GM20431 (cell line): ENCODE results near the gene MSGN1.
"Not testable (repeated sequence)": the region's sequence is repeated elsewhere in the genome, so short reads cannot be mapped to it uniquely, and the experiment has no call there.

Experiments used
- in situ Hi-C: fragments of 300-500 bp; cut with MseI, MboI; formaldehyde crosslinking; loops from one replicate; pipeline ENCODE4 v1.15.0; 2020; ENCODE audit warnings: low sequenced_read_pairs; ENCODE audit not compliant: unreplicated experiment

MSGN1 gene

DNA sequence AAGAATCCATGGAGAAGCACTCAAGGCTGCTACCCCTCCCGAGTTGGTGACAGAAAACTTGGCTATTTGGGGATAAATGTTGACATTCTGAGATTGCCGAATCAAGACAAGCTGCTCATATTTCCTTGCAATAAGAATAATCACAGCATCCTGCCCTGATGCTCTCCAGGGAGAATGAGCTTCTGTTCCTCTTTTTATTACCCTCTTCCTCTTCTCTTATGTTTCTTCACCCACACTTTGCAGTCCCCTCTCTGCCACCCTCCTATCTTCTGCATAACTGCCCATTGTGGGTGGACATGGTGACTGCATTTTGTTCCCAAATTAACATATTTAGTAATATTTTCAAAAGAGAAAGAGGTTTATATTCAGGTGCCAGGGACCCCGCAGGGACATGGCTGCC, 11.9 kb upstream of the MSGN1 start:
- in situ Hi-C loops: no loop called here

DNA sequence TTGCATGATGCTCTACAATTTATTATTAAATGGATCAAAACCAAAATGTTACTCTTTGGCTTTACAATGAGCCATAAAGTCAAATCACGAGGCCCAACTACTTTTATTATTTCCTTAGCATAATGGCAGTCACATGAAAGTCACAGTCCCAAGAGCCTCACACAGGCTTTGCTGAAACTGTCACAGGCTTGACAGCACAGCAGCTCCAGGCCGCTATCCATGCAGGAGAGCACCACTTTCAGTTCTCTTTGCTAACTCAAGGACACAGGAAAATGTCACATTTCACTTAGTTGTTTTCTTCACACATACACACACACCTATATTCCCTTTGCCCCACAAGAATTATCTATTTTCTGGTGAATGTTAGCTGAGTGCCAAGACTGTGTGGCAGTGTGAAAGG, 11.1 kb upstream of the MSGN1 start:
- in situ Hi-C loops: no loop called here

DNA sequence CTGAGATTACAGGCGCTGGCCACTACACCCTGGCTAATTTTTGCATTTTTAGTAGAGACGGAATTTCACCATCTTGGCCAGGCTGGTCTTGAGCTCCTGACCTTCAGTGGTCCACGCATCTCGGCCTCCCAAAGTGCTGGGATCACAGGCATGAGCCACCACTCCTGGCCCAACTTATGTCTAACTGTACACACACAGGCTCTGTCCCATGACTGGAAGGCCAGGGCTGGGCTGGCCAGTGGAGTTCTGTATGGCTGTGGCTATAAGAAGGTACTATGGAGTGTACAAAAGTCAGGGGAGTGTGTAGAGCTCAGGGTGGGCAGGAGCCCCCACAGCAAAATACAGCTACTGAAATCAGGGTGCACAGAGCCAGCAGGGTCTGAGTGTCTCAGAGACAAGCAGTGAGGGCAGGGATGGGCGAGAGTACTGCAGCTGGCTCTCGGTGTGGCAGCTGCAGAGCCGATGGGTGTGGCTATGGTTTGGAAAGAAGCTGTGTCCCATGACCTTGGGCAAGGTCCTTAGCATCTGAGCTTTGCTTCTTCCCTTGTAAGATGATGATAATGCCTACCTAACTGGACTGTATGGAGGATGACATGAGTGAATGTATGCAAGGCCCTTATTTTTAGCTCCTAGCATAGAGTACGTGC, 10.4 kb upstream of the MSGN1 start:
- in situ Hi-C loops: no loop called here

DNA sequence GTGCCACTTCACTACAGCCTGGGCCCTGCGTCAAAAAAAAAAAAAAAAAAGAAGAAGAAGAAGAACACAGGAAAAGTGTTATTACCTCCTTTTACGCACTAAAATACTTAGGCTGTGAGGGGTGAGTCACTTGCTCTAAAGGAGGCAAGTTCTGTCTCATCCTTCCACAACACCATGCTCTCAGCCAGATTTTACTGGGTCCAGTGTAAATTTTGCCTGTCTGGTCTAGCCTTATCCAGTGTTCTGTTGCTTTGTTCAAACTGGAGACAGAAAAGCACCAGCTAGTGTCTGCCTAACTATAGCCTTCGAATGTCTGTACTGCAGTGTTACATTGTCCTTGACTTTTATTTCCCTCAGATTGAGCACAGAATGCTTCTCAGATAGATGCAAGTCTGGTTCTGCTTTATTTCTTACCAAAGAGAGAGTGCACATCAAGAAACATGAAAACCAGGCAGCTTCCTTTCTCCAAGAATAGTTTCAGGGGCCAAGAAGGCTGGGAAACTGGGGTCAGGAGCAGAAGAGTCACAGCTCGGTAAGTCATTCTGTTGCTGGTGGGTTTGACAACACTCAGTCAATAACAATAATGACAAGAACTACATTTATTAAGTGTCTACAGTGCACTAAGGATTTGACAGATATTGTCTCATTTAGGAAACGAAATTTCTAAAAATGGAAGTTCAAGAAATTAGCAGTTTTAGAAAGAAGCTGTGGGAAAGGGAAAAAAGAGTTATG, 3.1 kb upstream of the MSGN1 start:
- in situ Hi-C loops: no loop called here

DNA sequence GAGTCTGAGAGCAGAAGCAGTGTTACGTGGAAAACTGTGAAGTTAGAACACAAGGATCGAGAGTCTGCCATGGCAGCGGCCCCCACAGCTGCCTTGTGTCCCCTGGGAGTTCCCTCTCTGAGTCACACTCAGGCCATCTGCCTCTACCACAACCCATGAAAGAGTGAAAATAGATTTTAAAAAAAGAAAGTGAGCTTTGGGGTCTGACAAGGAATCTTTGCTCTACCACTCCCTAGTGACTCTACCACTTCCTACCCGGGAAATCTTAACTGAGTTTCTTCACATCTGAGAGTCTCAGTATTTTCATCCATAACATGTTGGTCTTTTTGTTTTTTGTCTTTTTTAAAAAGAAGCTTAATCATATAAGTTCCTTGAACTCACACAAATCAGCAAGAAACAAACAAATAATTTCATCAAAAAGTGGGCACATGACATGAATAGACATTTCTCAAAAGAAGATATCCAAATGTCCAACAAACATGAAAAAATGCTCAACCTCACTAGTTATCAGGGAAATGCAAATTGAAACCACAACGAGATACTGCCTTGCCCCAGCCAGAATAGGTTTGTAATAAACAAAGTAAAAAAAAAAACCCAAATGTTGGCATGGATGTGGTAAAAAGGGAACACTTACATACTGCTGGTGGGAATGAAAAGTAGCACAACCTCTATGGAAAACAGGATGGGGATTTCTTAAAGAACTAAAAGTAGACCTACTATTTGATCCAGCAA, 2.4 kb upstream of the MSGN1 start:
- in situ Hi-C loops: no loop called here

DNA sequence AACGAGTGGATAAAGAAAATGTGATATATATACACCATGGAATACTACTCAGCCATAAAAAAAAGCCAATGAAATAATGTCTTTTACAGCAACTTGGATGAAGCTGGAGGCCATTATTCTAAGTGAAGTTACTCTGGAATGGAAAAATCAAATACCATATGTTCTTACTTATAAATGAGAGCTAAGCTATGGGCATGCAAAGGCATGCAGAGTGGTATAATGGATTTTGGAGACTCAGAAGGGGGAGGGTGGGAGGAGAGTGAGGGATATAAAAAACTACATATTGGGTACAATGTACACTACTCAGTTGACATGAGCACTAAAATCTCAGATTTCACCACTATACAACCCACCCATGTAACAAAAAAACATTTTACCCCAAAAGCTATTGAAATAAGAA, 1.7 kb upstream of the MSGN1 start:
- in situ Hi-C loops: no loop called here

DNA sequence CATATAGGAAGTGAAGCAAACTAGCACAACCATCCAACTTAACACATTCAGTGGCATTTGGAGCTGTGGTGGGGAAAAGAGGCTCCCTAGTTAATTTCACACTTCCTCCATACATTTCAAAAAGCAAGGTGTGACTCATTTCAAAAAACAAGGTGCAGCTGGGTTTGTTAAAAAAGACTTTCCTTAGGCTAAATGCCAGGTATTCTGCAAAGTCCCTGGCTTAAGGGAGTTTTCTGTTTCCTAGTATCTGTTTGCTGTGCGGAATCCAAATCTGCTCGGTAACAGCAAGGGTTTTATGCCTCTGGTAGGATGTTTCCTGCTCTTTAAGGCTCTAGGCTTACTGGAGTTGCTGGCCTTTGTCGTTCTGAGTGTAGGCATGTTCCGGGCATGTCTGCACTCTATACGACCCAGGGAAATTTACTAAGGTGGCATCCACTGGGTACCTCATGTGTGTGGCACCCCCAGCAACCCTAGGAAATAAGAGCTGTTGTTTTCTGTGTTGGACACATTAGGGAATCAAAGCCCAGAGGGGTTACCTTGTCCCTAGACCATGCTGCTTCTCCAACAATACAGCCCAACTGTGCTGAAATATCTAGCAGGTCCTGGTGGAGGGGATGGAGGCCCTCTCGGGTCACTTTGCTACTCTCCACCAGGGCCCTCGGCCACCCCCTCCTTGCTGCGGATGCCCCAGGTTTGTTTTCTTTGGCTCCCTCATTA, 634 bp upstream of the MSGN1 start:
- in situ Hi-C loops: no loop called here

DNA sequence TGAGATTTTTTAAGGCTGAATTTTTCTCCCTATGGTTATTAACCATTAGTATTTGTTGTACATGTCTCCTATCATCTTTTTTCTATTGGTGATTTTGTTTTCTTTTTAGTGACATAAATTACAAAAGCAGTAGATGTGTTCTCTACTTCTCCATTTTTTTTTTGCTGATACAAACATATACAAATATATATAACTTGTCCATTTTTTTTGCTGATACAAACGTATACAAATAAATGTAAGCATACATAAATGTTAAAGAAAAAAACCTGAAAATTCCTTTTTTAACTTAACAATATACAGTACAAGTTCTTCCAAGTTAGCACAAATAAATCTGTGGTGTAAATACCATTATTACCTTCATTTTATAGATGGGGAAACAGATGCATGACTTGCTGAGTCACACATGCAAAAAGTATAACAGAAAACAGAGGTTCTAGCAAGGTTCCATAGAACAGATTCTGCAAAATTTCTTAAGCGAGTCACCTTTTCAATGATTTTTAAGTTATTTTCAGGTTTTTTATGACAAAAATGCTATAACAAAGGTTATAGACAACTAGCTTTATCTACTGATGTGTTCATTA, 2.1 kb downstream of the MSGN1 start:
- in situ Hi-C loops: no loop called here

DNA sequence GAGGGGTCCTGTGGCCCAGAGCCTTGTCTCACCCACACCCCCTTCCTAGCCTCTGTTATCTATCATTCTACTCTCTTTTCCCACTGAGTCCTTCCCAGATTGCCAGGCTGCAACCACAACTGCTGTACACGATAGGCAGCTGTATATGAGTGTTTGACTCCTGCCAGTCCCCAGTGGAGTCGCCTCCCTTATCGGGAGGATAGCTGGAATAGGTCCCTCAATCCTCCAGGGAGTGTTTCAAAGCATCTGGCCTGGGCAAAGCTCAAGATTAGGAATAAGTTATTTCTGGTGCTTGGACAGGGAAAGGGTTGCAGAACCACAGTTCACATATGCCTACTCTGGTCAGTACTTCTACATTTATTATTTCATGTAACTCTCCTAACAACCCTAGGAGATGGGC, 4.8 kb downstream of the MSGN1 start:
- in situ Hi-C loops: no loop called here

DNA sequence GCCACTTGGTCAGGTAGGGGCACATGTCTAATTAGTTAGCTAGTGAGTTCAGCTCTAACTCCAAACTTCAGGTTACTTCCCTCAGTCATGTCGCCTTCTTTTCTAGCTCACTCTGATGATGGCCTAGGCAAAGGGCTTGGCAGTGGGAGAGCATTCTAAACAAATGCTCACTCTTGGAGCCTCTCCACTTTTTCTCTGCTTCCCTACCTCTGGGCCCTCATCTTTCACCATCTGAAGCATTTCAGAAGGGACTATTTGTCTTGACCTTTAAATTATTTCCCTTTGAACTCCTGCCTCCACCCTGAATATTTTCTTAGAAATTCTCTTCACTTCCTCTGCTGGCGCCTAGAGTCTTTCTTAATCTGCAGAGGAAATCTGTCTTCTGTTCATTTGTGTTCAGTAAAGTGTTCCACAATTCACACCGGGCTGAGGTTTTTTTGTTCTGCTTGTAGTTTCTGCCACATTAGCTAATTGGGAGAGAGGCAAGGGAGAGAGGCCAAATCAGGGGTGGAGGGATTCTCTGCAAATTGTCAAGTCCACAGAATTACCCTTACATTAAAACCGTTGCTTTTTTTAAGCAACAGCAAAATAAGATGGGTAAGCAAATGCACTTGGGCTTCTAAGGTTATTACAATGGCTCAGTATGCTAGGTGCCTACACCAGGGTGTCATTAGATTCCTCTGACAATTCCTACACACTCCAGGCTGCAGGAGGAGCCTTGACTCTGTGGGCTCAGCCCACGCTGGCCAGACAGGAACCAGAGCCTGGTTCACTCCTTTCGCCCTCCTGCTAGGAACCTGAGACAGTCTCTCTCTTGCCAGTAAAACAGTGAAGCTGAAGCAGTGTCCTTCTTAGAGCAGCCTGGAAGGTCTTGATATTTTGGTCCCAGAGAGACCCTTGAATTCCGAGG, 5.5 kb downstream of the MSGN1 start:
- in situ Hi-C loops: no loop called here

DNA sequence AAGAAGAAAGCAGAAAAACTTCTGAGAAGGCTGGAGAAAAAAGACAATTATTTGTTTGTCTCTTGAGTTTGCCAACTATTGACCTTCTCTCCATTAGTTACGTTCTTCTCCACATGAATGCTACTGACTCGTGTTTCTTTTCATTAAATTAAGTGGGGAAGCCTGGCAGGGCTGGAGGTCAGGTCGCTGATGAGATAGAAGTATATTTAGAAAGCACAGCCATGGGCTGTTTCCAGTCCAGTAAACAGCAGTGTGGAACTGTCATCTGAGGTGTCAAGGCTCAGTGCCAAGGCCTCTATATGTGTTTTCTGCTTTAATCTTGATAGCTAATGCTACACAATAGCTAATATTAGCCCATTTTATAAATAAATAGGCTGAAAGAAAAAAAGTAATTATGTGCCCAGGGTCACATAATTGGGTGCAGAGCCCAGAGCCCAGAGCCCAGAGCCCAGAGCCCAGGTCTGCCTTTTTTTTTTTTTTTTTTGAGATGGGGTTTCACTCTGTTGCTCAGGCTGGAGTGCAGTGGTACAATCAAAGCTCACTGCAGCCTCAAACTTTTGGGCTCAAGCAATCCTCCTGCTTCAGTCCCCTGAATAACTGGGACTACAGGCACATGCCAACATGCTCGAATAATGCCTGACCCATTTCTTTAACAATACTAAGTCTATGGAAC, 6.3 kb downstream of the MSGN1 start:
- in situ Hi-C loops: no loop called here

DNA sequence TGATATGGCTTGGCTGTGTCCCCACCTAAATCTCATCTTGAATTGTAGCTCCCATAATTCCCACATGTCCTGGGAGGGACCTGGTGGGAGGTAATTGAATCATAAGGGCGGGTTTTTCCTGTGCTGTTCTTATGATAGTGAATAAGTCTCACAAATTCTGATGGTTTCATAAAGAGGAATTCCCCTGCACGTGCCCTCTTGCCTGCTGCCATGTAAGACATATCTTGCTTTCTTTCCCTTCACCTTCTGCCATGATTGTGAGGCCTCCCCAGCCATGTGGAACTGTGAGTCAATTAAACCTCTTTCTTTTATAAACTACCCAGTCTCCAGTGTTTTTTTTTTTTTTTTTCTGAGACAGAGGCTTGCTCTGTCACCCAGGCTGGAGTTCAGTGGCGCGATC, 7.4 kb downstream of the MSGN1 start:
- in situ Hi-C loops: not testable (repeated sequence)

DNA sequence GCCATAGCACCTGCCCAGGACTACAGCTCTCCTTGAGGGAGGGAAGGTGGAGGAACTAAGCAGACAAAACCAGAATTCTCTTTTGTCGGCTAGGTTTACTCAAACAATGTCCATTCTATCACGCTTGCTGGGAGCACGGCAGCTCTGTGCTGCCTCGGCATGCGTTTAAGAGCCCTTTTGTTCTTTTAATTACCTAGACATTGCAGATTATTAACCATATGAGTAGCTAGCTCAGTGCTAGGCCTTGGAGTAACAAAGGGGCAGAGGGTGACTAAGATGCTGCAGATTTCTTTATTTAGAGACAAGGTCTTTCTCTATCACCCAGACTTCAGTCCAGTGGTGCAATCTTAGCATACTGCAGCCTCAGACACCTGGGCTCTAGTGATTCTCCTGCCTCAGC, 11.1 kb downstream of the MSGN1 start:
- in situ Hi-C loops: loop anchor here (25.0 kb wide), 1 partner anchor 115 kb away; no protein-coding TSS in a partner anchor

DNA sequence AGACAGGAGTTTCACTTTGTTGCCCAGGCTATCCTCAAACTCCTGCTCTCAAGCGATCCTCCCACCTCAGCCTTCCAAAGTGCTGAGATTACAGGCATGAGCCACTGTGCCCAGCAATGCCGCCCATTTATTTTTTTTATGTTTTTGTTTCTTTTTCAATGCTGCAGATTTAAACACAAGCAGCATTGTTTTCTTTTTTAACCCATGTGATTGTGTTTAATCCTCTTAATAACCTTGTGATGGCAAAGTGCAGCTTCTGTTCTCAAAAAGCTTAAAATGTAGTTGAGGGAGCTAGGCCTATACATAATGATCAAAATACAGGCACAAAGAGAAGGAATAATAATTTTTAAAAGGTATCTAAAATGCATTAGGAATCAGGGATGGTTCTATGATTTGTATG, 11.5 kb downstream of the MSGN1 start:
- in situ Hi-C loops: loop anchor here (25.0 kb wide), 1 partner anchor 115 kb away; no protein-coding TSS in a partner anchor

DNA sequence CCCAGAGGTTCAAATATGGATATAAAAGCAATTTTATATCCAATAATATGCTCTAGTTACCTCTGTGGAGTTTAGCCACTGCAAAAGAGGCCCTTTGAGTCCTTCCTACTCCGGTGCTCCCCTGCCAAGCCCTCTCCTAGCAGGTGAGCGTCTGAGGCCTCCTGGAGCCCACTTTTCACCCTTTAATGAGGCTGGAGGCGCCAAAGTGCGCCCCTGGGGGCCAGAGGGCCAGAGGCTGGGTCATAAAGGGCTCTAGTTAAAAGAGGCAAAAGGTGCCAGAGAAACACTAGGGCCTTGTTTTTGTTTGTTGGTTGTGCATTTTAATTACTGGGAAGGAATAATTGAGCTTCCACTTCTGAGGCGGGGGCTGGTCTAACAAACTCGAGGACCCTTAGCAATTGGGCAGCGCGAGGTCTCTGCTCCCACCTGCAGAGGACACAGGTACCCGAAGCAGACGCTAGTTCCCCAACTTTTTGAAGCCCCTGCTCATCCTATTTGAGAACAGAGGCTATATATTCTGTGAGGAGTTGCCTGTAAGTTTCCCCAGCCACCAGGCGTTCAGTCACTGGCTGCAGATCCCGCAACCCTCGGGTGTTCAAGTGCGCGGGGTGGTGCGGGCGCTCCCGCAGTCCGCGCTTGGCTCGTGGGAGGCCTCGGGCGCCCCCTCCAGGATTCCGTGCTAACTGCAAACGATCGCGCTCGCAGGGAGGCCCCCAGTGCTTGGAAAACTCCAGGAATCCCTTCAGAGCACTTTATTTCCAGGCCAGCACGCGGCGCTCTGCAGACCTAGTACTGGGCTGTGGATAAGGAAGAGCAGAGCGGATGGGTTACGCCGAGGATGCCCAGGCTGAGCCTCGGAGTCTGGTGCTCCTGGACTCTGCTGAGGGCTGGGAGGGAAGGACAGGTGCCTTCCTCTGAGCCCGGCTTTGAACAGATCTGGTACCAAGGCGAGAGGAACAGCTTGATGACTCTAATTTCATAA, 14.1 kb downstream of the MSGN1 start:
- in situ Hi-C loops: loop anchor here (25.0 kb wide), 1 partner anchor 118 kb away; no protein-coding TSS in a partner anchor

DNA sequence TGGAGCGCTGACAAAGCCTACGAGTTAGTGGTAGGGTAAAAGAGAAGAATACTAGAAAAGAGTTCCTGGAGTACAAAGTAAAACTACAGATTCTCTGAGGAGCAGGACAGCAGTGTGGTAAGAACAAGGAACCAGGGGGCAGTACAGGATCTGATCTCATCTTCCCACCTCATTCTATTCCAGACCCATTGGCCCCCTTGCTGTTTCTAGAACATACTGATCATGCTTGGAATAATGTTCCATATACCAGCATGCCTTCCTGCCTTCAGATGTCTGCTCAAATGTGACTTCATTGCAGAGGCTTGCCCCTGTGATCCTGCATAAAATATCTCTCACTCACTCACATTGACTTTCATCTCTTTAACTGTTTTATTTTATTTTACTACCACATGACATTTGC, 19.3 kb downstream of the MSGN1 start:
- in situ Hi-C loops: loop anchor here (25.0 kb wide), 1 partner anchor 123 kb away; no protein-coding TSS in a partner anchor

DNA sequence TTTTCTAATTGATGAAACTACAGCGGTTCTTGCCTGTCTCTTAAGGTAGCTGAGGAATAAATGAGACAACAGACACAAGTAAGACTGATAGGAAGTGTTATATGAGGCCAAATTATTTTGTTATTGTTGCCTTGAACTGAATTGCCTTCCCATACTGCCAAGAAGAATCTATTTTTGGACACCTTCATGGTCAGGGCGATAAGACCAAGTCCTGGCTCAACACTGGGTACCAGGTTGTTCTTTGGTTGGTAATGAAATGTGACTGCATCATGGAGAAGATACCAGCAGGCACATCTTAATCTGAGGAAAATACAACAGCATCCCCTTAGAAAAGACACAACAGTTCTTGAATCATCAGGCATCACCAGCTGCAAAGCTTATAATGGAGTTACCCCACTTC, 23.7 kb downstream of the MSGN1 start:
- in situ Hi-C loops: loop anchor here (25.0 kb wide), 1 partner anchor 128 kb away; no protein-coding TSS in a partner anchor
